ENCODE results near the gene NUBP2.

DNA sequence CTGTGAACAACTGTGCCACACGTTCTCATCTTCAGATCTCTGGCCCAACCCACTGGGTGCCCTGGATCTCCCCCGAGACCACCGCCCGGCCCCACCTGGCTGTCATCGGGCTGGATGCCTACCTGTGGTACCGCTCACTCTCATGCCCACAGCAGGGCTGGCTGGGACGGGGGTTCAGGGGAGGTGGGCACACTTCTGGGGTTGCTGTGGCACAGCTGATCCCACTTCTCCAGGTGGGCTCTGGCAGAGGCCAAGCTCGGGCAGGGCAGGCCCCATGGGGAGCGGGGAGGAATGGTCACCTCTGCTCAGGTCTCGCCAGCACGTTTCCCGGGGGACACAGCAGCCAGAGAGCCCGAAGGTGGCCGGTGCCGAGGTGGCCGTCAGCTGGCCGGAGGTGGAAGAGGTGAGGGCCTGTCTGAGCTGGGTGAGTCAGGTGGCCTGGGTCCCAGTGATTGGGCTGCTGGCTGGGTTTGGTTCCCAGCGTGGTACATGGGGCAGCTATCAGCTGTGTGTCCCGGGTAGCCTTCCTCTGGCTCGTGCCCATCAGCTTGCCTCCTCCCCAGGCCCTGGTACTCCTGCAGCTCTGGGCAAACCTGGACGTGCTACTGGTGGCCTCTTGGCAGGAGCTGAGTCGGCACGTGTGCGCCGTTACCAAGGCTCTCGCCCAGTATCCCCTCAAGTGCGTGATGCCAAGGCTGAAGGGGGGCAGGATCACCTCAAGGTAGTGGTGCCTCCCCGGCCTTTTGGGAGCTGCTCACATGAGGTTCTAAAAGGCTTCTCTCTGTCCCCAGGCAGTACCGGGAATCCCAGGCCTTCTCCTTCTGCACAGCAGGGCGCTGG lies 7.5 kb upstream of the NUBP2 start:
- TF ChIP-seq, protein P1, sequence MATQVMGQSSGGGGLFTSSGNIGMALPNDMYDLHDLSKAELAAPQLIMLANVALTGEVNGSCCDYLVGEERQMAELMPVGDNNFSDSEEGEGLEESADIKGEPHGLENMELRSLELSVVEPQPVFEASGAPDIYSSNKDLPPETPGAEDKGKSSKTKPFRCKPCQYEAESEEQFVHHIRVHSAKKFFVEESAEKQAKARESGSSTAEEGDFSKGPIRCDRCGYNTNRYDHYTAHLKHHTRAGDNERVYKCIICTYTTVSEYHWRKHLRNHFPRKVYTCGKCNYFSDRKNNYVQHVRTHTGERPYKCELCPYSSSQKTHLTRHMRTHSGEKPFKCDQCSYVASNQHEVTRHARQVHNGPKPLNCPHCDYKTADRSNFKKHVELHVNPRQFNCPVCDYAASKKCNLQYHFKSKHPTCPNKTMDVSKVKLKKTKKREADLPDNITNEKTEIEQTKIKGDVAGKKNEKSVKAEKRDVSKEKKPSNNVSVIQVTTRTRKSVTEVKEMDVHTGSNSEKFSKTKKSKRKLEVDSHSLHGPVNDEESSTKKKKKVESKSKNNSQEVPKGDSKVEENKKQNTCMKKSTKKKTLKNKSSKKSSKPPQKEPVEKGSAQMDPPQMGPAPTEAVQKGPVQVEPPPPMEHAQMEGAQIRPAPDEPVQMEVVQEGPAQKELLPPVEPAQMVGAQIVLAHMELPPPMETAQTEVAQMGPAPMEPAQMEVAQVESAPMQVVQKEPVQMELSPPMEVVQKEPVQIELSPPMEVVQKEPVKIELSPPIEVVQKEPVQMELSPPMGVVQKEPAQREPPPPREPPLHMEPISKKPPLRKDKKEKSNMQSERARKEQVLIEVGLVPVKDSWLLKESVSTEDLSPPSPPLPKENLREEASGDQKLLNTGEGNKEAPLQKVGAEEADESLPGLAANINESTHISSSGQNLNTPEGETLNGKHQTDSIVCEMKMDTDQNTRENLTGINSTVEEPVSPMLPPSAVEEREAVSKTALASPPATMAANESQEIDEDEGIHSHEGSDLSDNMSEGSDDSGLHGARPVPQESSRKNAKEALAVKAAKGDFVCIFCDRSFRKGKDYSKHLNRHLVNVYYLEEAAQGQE (IDR thresholded peaks at IDR 0.05; ENCODE audit: insufficient read depth in 1 of 2, low read depth in 2 of 2, low read length in 2 of 2) = no peak
- no peak for TF ChIP-seq POLR2AphosphoS5 (IDR thresholded peaks at IDR 0.05; ENCODE audit: low read depth, low read length)
- no peak for TF ChIP-seq TAF1 (IDR thresholded peaks at IDR 0.05; ENCODE audit: borderline replicate concordance, insufficient read depth, low read length)
- no peak for TF ChIP-seq SIN3A (IDR thresholded peaks at IDR 0.05; ENCODE audit: borderline replicate concordance, insufficient read depth, low read length)

All from PFSK-1 (cell line).